ENCODE measurements around the gene ASCL2.
A peak's percentile ranks its signal among the peaks of the same experiment; 100 is the strongest.

ASCL2 gene

GRCh38 chr11:2308713-2309112 is 38.3 kb upstream of the ASCL2 start:
- DNase-seq = no peak

GRCh38 chr11:2307501-2308331 is 37.3 kb upstream of the ASCL2 start:
- DNase-seq = no peak

- DNase-seq = no peak
Observed at GRCh38 chr11:2306877-2307500, 36.6 kb upstream of the ASCL2 start.

- DNase-seq = no peak
Observed at GRCh38 chr11:2306452-2306823, 36.0 kb upstream of the ASCL2 start.

- peak; percentile 17 for DNase-seq
Observed at GRCh38 chr11:2305788-2306451, 35.5 kb upstream of the ASCL2 start.

- DNase-seq = peak; percentile 79
Observed at GRCh38 chr11:2305140-2305778, 34.9 kb upstream of the ASCL2 start.

GRCh38 chr11:2304506-2305139 is 34.2 kb upstream of the ASCL2 start:
- DNase-seq = no peak

- no peak for DNase-seq
Observed at GRCh38 chr11:2303627-2304505, 33.5 kb upstream of the ASCL2 start.

GRCh38 chr11:2302896-2303626 is 32.7 kb upstream of the ASCL2 start:
- no peak for DNase-seq

- no peak for DNase-seq
Observed at GRCh38 chr11:2302306-2302895, 32.0 kb upstream of the ASCL2 start.

- DNase-seq = peak; percentile 85
Observed at GRCh38 chr11:2301631-2302305, 31.4 kb upstream of the ASCL2 start, which contains the start of the genes C11orf21 and TSPAN32. C11orf21 (minus strand) TSS chr11:2301918; CDS start chr11:2301808, 110 bp downstream. TSPAN32 (plus strand) TSS chr11:2302013; CDS start chr11:2302150, 137 bp downstream.

GRCh38 chr11:2300936-2301630 is 30.7 kb upstream of the ASCL2 start:
- DNase-seq = peak; percentile 24

GRCh38 chr11:2300290-2300935 is 30.0 kb upstream of the ASCL2 start:
- peak; percentile 23 for DNase-seq

- no peak for DNase-seq
Observed at GRCh38 chr11:2299773-2300172, 29.4 kb upstream of the ASCL2 start.

- no peak for DNase-seq
Observed at GRCh38 chr11:2298795-2299761, 28.7 kb upstream of the ASCL2 start.

GRCh38 chr11:2298131-2298794 is 27.9 kb upstream of the ASCL2 start:
- no peak for DNase-seq

GRCh38 chr11:2297623-2298030 is 27.2 kb upstream of the ASCL2 start:
- DNase-seq = no peak

Measured in CD4-positive, alpha-beta T cell treated with Interleukin-21 for 1 hour (primary cell).